OCI-LY1 (cell line): Measurements from ENCODE around the gene RERE.

ENCODE experiments used
- CTCF ChIP-seq: fragments of 200-600 bp; sonication (generic), shearing (Covaris generic); IDR thresholded peaks from 2 replicates; pipeline ENCODE4 v1.5.1; 2017; ENCODE audit warnings: mild to moderate bottlenecking, antibody characterized with exemption, low read length, moderate library complexity, mixed read lengths
- EZH2 ChIP-seq: fragments of 200-600 bp; sonication (generic), shearing (Covaris generic); IDR thresholded peaks from 2 replicates; pipeline ENCODE4 v1.8.0; 2017; ENCODE audit warnings: borderline replicate concordance, mixed run types, mild to moderate bottlenecking, antibody characterized with exemption, low read length, moderate library complexity, mixed read lengths

DNA sequence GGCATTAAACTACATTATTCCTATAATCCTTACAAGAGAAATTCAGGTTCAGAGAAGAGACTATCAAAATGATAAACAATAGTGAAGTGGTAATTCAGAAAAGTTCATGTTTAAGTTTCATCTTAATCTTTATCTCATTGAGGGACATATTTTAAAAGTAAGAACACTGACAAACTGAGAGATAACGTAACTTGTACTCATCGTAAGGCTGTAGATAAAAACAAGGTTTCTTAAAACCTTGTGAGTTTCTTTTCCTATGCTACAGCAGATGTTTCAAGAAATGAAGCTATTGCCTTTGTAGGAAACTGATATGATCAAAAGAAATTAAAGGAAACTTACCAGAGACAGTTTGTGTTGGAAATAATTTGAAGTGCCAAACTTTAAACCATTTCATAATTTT lies 65.0 kb downstream of the RERE start:
- TF ChIP-seq CTCF: no peak
- no peak for TF ChIP-seq EZH2
